ENCODE measurements around the gene PI4KB.

PI4KB gene

GRCh38 chr1:151255381-151255780, 71.8 kb downstream of the PI4KB start:
- ChIA-PET POLR2A (interaction anchor here (0.7 to 2.2 kb wide), 12 partner anchors 11 to 249 kb away, joined by 3 to 27 read pairs (median 6); partner anchors contain the start of genes MINDY1, PIP5K1A, VPS72 and ZNF687), CTCF (interaction anchor here (1.1 kb wide), 1 partner anchor 19 kb away, joined by 3 read pairs; no protein-coding TSS in a partner anchor)
- TF ChIP-seq NFRKB (IDR thresholded peaks at IDR 0.05) (no peak), ELF4 (IDR thresholded peaks at IDR 0.05) (no peak), FOXM1 (IDR thresholded peaks at IDR 0.05; ENCODE audit: borderline replicate concordance) (no peak), PKNOX1 (IDR thresholded peaks at IDR 0.05) (no peak), ARNT (IDR thresholded peaks at IDR 0.05) (no peak), TARDBP (IDR thresholded peaks at IDR 0.05) (no peak), HDGF (IDR thresholded peaks at IDR 0.05; ENCODE audit: borderline replicate concordance) (no peak), SP1 (IDR thresholded peaks at IDR 0.05) (no peak), BHLHE40 (IDR thresholded peaks at IDR 0.05; ENCODE audit: borderline replicate concordance) (no peak)
- DNase-seq (ENCODE audit: extremely low spot score), result no peak

- ChIA-PET CTCF (interaction anchor here (0.5 to 1.2 kb wide), 2 partner anchors 152 to 158 kb away, joined by 4 to 5 read pairs; no protein-coding TSS in a partner anchor), POLR2A (interaction anchor here (0.6 to 2.2 kb wide), 18 partner anchors 8 to 486 kb away, joined by 3 to 27 read pairs (median 4); partner anchors contain the start of genes MINDY1, PIP5K1A, VPS72 and ZNF687)
- TF ChIP-seq ZNF384 (IDR thresholded peaks at IDR 0.05), result no peak
- no peak for TF ChIP-seq TARDBP (IDR thresholded peaks at IDR 0.05)
- peak; percentile 93 for TF ChIP-seq ELF4 (IDR thresholded peaks at IDR 0.05)
- no peak for TF ChIP-seq CTBP1 (IDR thresholded peaks at IDR 0.05; ENCODE audit: borderline replicate concordance)
- TF ChIP-seq FOXM1 (IDR thresholded peaks at IDR 0.05; ENCODE audit: borderline replicate concordance), result no peak
- no peak for TF ChIP-seq BHLHE40 (IDR thresholded peaks at IDR 0.05; ENCODE audit: borderline replicate concordance)
- no peak for TF ChIP-seq SUZ12 (IDR thresholded peaks at IDR 0.05)
- no peak for TF ChIP-seq FOXK2 (IDR thresholded peaks at IDR 0.05)
- no peak for TF ChIP-seq HDGF (IDR thresholded peaks at IDR 0.05; ENCODE audit: borderline replicate concordance)
- no peak for TF ChIP-seq PKNOX1 (IDR thresholded peaks at IDR 0.05)
- TF ChIP-seq ARNT (IDR thresholded peaks at IDR 0.05), result no peak
- TF ChIP-seq L3MBTL2 (conservative IDR thresholded peaks at IDR 0.05), result peak; percentile 91
- TF ChIP-seq LEF1 (IDR thresholded peaks at IDR 0.05; ENCODE audit: borderline replicate concordance), result no peak
- no peak for TF ChIP-seq NFRKB (IDR thresholded peaks at IDR 0.05)
- TF ChIP-seq SP1 (IDR thresholded peaks at IDR 0.05), result no peak
- TF ChIP-seq FOXA1 (IDR thresholded peaks at IDR 0.05), result no peak
- peak; percentile 99 for DNase-seq (ENCODE audit: extremely low spot score)
These were observed 72.7 kb downstream of the PI4KB start, which contains the start of gene PSMD4 for GRCh38 chr1:151254217-151255213. Gene PSMD4 (plus strand): TSS chr1:151254734. CDS start chr1:151254783, 49 bp downstream.

DNA sequence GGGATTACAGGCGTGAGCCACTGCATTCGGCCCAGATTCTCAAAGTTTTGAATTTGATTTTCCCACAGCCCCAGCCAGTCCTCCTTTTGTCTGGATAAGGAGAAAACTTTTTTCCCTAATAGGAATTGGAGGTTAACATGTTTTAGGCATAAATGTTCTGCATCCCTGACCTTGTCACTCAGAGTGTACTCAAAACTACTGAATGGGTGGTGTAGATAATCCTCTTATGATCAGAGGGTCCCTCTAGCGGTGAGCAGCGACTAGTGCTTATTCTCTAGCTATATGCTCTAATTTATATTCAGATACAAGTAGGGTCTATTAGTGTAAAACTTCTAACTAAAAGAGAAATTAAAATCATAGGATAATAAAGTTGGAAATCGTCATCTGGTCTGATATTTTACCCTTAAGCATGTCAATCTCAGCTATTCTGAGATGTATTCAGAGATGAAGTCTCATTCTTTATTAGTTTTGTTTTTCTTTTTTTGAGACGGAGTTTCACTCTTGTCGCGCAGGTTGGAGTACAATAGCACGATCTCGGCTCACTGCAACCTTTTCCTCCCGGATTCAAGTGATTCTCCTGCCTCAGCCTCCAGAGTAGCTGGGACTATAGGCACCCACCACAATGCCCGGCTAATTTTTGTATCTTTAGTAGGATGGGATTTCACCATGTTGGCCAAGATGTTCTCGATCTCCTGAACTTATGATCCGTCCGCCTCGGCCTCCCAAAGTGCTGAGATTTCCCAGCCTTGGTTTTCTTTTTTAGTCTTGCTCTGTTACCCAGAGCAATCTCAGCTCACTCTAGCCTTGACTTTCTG, 75.4 kb downstream of the PI4KB start:
- TF ChIP-seq SUZ12 (IDR thresholded peaks at IDR 0.05) (no peak), FOXA1 (IDR thresholded peaks at IDR 0.05) (no peak), PKNOX1 (IDR thresholded peaks at IDR 0.05) (peak; percentile 86), FOXK2 (IDR thresholded peaks at IDR 0.05) (no peak)
- DNase-seq (ENCODE audit: extremely low spot score), result peak; percentile 74
- ChIA-PET CTCF (interaction anchor here (0.5 to 1.4 kb wide), 20 partner anchors 9 to 152 kb away, joined by 3 to 9 read pairs (median 4); no protein-coding TSS in a partner anchor), POLR2A (interaction anchor here (0.8 to 2.5 kb wide), 5 partner anchors 17 to 62 kb away, joined by 3 to 14 read pairs (median 8); partner anchors contain the start of genes VPS72 and ZNF687)

GRCh38 chr1:151246786-151247185, 80.4 kb downstream of the PI4KB start:
- ChIA-PET CTCF (interaction anchor here (1.1 kb wide), 1 partner anchor 12 kb away, joined by 5 read pairs; no protein-coding TSS in a partner anchor), POLR2A (interaction anchor here (0.8 to 1.0 kb wide), 2 partner anchors 8 to 57 kb away, joined by 3 to 5 read pairs; partner anchors contain the start of genes PSMD4 and VPS72)
- TF ChIP-seq ZNF384 (IDR thresholded peaks at IDR 0.05) (no peak), TARDBP (IDR thresholded peaks at IDR 0.05) (no peak), ELF4 (IDR thresholded peaks at IDR 0.05) (no peak), FOXA1 (IDR thresholded peaks at IDR 0.05) (no peak), PKNOX1 (IDR thresholded peaks at IDR 0.05) (no peak), FOXM1 (IDR thresholded peaks at IDR 0.05; ENCODE audit: borderline replicate concordance) (no peak), CTBP1 (IDR thresholded peaks at IDR 0.05; ENCODE audit: borderline replicate concordance) (no peak), SUZ12 (IDR thresholded peaks at IDR 0.05) (no peak), SP1 (IDR thresholded peaks at IDR 0.05) (no peak), FOXK2 (IDR thresholded peaks at IDR 0.05) (no peak), NFRKB (IDR thresholded peaks at IDR 0.05) (no peak)
- no peak for DNase-seq (ENCODE audit: extremely low spot score)
